Measurements from ENCODE around the gene MRS2. TPM values are rescaled to one million over a fixed set of nuclear protein-coding genes. Genes with fewer than 3 reads are reported as not detected.

Gene MRS2
- total RNA-seq, 1 experiment from 2014 or later: 85.8 TPM

DNA sequence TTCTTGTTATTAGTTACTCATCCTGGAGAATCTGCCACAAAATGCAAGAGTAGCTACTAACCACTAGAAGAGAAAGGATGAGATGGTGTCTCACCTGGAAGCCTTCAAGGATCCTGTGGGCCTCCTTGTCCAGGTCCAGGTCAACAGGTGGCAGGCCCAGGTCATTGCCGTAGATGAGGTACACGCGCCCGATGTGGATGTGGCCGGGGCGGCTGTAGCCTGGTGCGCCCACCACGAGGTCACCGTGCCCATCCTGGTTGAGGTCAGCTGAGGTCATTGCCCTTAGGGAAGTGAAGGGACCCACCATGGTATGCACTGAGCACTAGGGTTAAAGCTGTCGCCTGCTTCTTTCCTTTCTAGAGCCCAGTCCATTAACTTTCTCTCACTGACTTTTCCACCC is 51.2 kb downstream of the MRS2 start:
- Histone ChIP-seq H3K4me2 (ENCODE audit: insufficient read depth, insufficient read length, low read length) (no peak overlapping the region), H4K8ac (replicated peaks; ENCODE audit: insufficient read length, low read depth, low read length) (no peak overlapping the region), H3K56ac (ENCODE audit: insufficient read length, low read depth, low read length) (no peak overlapping the region), H2AK5ac (ENCODE audit: insufficient read length, low read length) (no peak overlapping the region), H4K91ac (ENCODE audit: insufficient read length, low read depth, low read length) (no peak overlapping the region), H2BK12ac (ENCODE audit: insufficient read length, low read depth, low read length) (no peak overlapping the region), H3K9ac (ENCODE audit: extremely low read depth, insufficient read length, low read length) (no peak overlapping the region), H3K79me1 (ENCODE audit: insufficient read depth, low read depth, low read length, poor library complexity, severe bottlenecking) (no peaks in the 10 kb centered on the region), H2BK15ac (ENCODE audit: low read depth, low read length) (no peak overlapping the region), H3K23ac (ENCODE audit: insufficient read length, low read depth, low read length) (no peak overlapping the region), H2BK5ac (ENCODE audit: insufficient read length, low read length) (no peak overlapping the region), H3K14ac (ENCODE audit: insufficient read depth, low read length) (no peak overlapping the region), H4K20me1 (ENCODE audit: control insufficient read depth, insufficient read depth, insufficient read length) (no peaks in the 10 kb centered on the region), H2BK120ac (ENCODE audit: low read depth, low read length, poor library complexity, severe bottlenecking) (no peak overlapping the region), H3K79me2 (ENCODE audit: insufficient read depth, low read length) (no peaks in the 10 kb centered on the region), H3K27ac (ENCODE audit: insufficient read length, low read depth, low read length) (no peak overlapping the region), H3K4me1 (ENCODE audit: insufficient read depth, low read length) (no peaks in the 10 kb centered on the region), H3K23me2 (ENCODE audit: insufficient read length, low read depth, low read length, poor library complexity, severe bottlenecking) (no peaks in the 10 kb centered on the region), H4K5ac (ENCODE audit: insufficient read length, low read depth, low read length) (no peak overlapping the region), H3T11ph (ENCODE audit: low read length) (no peak overlapping the region), H3K9me3 (ENCODE audit: control insufficient read depth, low read depth, low read length) (no peaks in the 10 kb centered on the region), H3K27me3 (ENCODE audit: insufficient read depth, low read length) (no peaks in the 10 kb centered on the region), H3K4ac (ENCODE audit: low read depth, low read length) (no peak overlapping the region), H2AFZ (ENCODE audit: low read length) (no peak overlapping the region), H3K18ac (ENCODE audit: insufficient read length, low read depth, low read length) (no peak overlapping the region), H2BK20ac (ENCODE audit: low read depth, low read length, poor library complexity, severe bottlenecking) (no peak overlapping the region)
- H3K27ac Mint-ChIP-seq: no peak overlapping the region
- TF ChIP-seq, protein P1, sequence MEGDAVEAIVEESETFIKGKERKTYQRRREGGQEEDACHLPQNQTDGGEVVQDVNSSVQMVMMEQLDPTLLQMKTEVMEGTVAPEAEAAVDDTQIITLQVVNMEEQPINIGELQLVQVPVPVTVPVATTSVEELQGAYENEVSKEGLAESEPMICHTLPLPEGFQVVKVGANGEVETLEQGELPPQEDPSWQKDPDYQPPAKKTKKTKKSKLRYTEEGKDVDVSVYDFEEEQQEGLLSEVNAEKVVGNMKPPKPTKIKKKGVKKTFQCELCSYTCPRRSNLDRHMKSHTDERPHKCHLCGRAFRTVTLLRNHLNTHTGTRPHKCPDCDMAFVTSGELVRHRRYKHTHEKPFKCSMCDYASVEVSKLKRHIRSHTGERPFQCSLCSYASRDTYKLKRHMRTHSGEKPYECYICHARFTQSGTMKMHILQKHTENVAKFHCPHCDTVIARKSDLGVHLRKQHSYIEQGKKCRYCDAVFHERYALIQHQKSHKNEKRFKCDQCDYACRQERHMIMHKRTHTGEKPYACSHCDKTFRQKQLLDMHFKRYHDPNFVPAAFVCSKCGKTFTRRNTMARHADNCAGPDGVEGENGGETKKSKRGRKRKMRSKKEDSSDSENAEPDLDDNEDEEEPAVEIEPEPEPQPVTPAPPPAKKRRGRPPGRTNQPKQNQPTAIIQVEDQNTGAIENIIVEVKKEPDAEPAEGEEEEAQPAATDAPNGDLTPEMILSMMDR (conservative IDR thresholded peaks at IDR 0.05): no peak
- H3K36me3 Mint-ChIP-seq (ENCODE audit: insufficient read depth in 1 of 3, low read depth in 3 of 3): peaks cover 0 to 2% (median 0%) of the 10 kb centered on the region in 3 experiments; a peak in 2 of 7 replicates
- no CpG with 5 or more reads among the region's 10 CpGs for WGBS (ENCODE audit: extremely low coverage, insufficient read length, low lambda C conversion rate)
- H3K4me1 Mint-ChIP-seq: peaks cover 3 to 4% of the 10 kb centered on the region in 2 experiments; a peak in 3 of 4 replicates
- DNase-seq: no peak
- H3K9me3 Mint-ChIP-seq: no peaks in the 10 kb centered on the region
- H3K4me3 Mint-ChIP-seq: no peak overlapping the region
- no peaks in the 10 kb centered on the region for H3K27me3 Mint-ChIP-seq (ENCODE audit: low read depth)

Measured in H9 (cell line).